ENCODE data around the gene PHLDB2. TPM values are rescaled to one million over a fixed set of nuclear protein-coding genes. Genes with fewer than 3 reads are reported as not detected.
A peak's percentile ranks its signal among the peaks of the same experiment; 100 is the strongest.
"Not testable (repeated sequence)": the region's sequence is repeated elsewhere in the genome, so short reads cannot be mapped to it uniquely, and the experiment has no call there.

PHLDB2 gene
- total RNA-seq: 54.3 TPM

- peaks cover 6 to 36% (median 33%) of the 10 kb centered on the region in 3 donors for H3K27me3 ChIP-seq (ENCODE audit: control insufficient read depth in 3 of 3, insufficient read depth in 3 of 3, low read length in 3 of 3)
- H3K27ac ChIP-seq (ENCODE audit: low read depth, low read length): peak within 1 kb of the TSS; percentile 90
- peak within 1 kb of the TSS; percentile 77 to 83 (median 83) for H3K9ac ChIP-seq (ENCODE audit: low read depth in 1 of 3, low read length in 3 of 3)
- H3K36me3 ChIP-seq (ENCODE audit: control insufficient read depth in 3 of 3, insufficient read depth in 3 of 3, low read length in 3 of 3): no peaks in the 10 kb centered on the region
- peak within 1 kb of the TSS; percentile 64 to 92 (median 82) for H3K4me3 ChIP-seq (ENCODE audit: low read length in 3 of 3)
- H3K4me1 ChIP-seq (ENCODE audit: control insufficient read depth in 3 of 3, insufficient read depth in 3 of 3, low read length in 3 of 3): peaks cover 9 to 20% (median 13%) of the 10 kb centered on the region in 3 donors
- no peaks in the 10 kb centered on the region for H3K9me3 ChIP-seq (ENCODE audit: control insufficient read depth in 3 of 3, low read length in 3 of 3)
Observed at GRCh38 chr3:111859061-111859973, at the start of gene PHLDB2. PHLDB2 (plus strand) TSS chr3:111859265; CDS start chr3:111884078, 24,813 bp downstream.

- no peak overlapping the region for H3K27ac ChIP-seq (ENCODE audit: low read depth, low read length)
- no peak overlapping the region for H3K9ac ChIP-seq (ENCODE audit: low read depth in 1 of 3, low read length in 3 of 3)
Observed at GRCh38 chr3:111810909-111811308, 48.2 kb upstream of the PHLDB2 start.

GRCh38 chr3:111811811-111812210 lies 47.3 kb upstream of the PHLDB2 start:
- Histone ChIP-seq H3K36me3 (ENCODE audit: control insufficient read depth in 3 of 3, insufficient read depth in 3 of 3, low read length in 3 of 3) (no peaks in the 10 kb centered on the region), H3K27ac (ENCODE audit: low read depth, low read length) (no peak overlapping the region), H3K27me3 (ENCODE audit: control insufficient read depth in 3 of 3, insufficient read depth in 3 of 3, low read length in 3 of 3) (no peaks in the 10 kb centered on the region), H3K4me3 (ENCODE audit: low read length in 3 of 3) (no peak overlapping the region), H3K9ac (ENCODE audit: low read depth in 1 of 3, low read length in 3 of 3) (no peak overlapping the region), H3K4me1 (ENCODE audit: control insufficient read depth in 3 of 3, insufficient read depth in 3 of 3, low read length in 3 of 3) (peaks cover 0 to 6% (median 0%) of the 10 kb centered on the region in 3 donors), H3K9me3 (ENCODE audit: control insufficient read depth in 3 of 3, low read length in 3 of 3) (no peaks in the 10 kb centered on the region)

More at GRCh38 chr3:111810909-111811308, 48.2 kb upstream of the PHLDB2 start:
- H3K36me3 ChIP-seq (ENCODE audit: control insufficient read depth in 3 of 3, insufficient read depth in 3 of 3, low read length in 3 of 3): no peaks in the 10 kb centered on the region
- peaks cover 0 to 6% (median 0%) of the 10 kb centered on the region in 3 donors for H3K4me1 ChIP-seq (ENCODE audit: control insufficient read depth in 3 of 3, insufficient read depth in 3 of 3, low read length in 3 of 3)
- no peaks in the 10 kb centered on the region for H3K27me3 ChIP-seq (ENCODE audit: control insufficient read depth in 3 of 3, insufficient read depth in 3 of 3, low read length in 3 of 3)
- H3K9me3 ChIP-seq (ENCODE audit: control insufficient read depth in 3 of 3, low read length in 3 of 3): no peaks in the 10 kb centered on the region
- H3K4me3 ChIP-seq (ENCODE audit: low read length in 3 of 3): no peak overlapping the region

GRCh38 chr3:111812701-111813100 lies 46.4 kb upstream of the PHLDB2 start:
- Histone ChIP-seq H3K9me3 (ENCODE audit: control insufficient read depth in 3 of 3, low read length in 3 of 3) (no peaks in the 10 kb centered on the region), H3K36me3 (ENCODE audit: control insufficient read depth in 3 of 3, insufficient read depth in 3 of 3, low read length in 3 of 3) (no peaks in the 10 kb centered on the region), H3K27me3 (ENCODE audit: control insufficient read depth in 3 of 3, insufficient read depth in 3 of 3, low read length in 3 of 3) (no peaks in the 10 kb centered on the region), H3K4me1 (ENCODE audit: control insufficient read depth in 3 of 3, insufficient read depth in 3 of 3, low read length in 3 of 3) (peaks cover 0 to 6% (median 0%) of the 10 kb centered on the region in 3 donors), H3K4me3 (ENCODE audit: low read length in 3 of 3) (no peak overlapping the region), H3K27ac (ENCODE audit: low read depth, low read length) (no peak overlapping the region), H3K9ac (ENCODE audit: low read depth in 1 of 3, low read length in 3 of 3) (no peak overlapping the region)

- H3K9ac ChIP-seq (ENCODE audit: low read depth in 1 of 3, low read length in 3 of 3): no peak overlapping the region
- no peak overlapping the region for H3K27ac ChIP-seq (ENCODE audit: low read depth, low read length)
Observed at GRCh38 chr3:111813441-111813840, 45.6 kb upstream of the PHLDB2 start.

GRCh38 chr3:111813979-111814378 lies 45.1 kb upstream of the PHLDB2 start:
- H3K4me1 ChIP-seq (ENCODE audit: control insufficient read depth in 3 of 3, insufficient read depth in 3 of 3, low read length in 3 of 3): peaks cover 0 to 4% (median 0%) of the 10 kb centered on the region in 3 donors
- no peaks in the 10 kb centered on the region for H3K27me3 ChIP-seq (ENCODE audit: control insufficient read depth in 3 of 3, insufficient read depth in 3 of 3, low read length in 3 of 3)
- H3K9ac ChIP-seq (ENCODE audit: low read depth in 1 of 3, low read length in 3 of 3): no peak overlapping the region
- no peaks in the 10 kb centered on the region for H3K9me3 ChIP-seq (ENCODE audit: control insufficient read depth in 3 of 3, low read length in 3 of 3)
- no peaks in the 10 kb centered on the region for H3K36me3 ChIP-seq (ENCODE audit: control insufficient read depth in 3 of 3, insufficient read depth in 3 of 3, low read length in 3 of 3)
- H3K27ac ChIP-seq (ENCODE audit: low read depth, low read length): no peak overlapping the region
- H3K4me3 ChIP-seq (ENCODE audit: low read length in 3 of 3): no peak overlapping the region

More at GRCh38 chr3:111813441-111813840, 45.6 kb upstream of the PHLDB2 start:
- Histone ChIP-seq H3K36me3 (ENCODE audit: control insufficient read depth in 3 of 3, insufficient read depth in 3 of 3, low read length in 3 of 3) (no peaks in the 10 kb centered on the region), H3K4me1 (ENCODE audit: control insufficient read depth in 3 of 3, insufficient read depth in 3 of 3, low read length in 3 of 3) (peaks cover 0 to 4% (median 0%) of the 10 kb centered on the region in 3 donors), H3K9me3 (ENCODE audit: control insufficient read depth in 3 of 3, low read length in 3 of 3) (no peaks in the 10 kb centered on the region), H3K4me3 (ENCODE audit: low read length in 3 of 3) (no peak overlapping the region), H3K27me3 (ENCODE audit: control insufficient read depth in 3 of 3, insufficient read depth in 3 of 3, low read length in 3 of 3) (no peaks in the 10 kb centered on the region)

GRCh38 chr3:111816771-111817170 lies 42.3 kb upstream of the PHLDB2 start:
- H3K36me3 ChIP-seq (ENCODE audit: control insufficient read depth in 3 of 3, insufficient read depth in 3 of 3, low read length in 3 of 3); H3K4me1 ChIP-seq (ENCODE audit: control insufficient read depth in 3 of 3, insufficient read depth in 3 of 3, low read length in 3 of 3); H3K4me3 ChIP-seq (ENCODE audit: low read length in 3 of 3): not testable (repeated sequence)

GRCh38 chr3:111819927-111820326 lies 39.1 kb upstream of the PHLDB2 start:
- no peaks in the 10 kb centered on the region for H3K27me3 ChIP-seq (ENCODE audit: control insufficient read depth in 3 of 3, insufficient read depth in 3 of 3, low read length in 3 of 3)
- H3K9me3 ChIP-seq (ENCODE audit: control insufficient read depth in 3 of 3, low read length in 3 of 3): peaks cover 0 to 2% (median 0%) of the 10 kb centered on the region in 3 donors
- H3K27ac ChIP-seq (ENCODE audit: low read depth, low read length): no peak overlapping the region
- no peaks in the 10 kb centered on the region for H3K4me1 ChIP-seq (ENCODE audit: control insufficient read depth in 3 of 3, insufficient read depth in 3 of 3, low read length in 3 of 3)
- no peak overlapping the region for H3K4me3 ChIP-seq (ENCODE audit: low read length in 3 of 3)
- no peak overlapping the region for H3K9ac ChIP-seq (ENCODE audit: low read depth in 1 of 3, low read length in 3 of 3)
- H3K36me3 ChIP-seq (ENCODE audit: control insufficient read depth in 3 of 3, insufficient read depth in 3 of 3, low read length in 3 of 3): no peaks in the 10 kb centered on the region

More at GRCh38 chr3:111816771-111817170, 42.3 kb upstream of the PHLDB2 start:
- not testable (repeated sequence) for H3K27ac ChIP-seq (ENCODE audit: low read depth, low read length); H3K27me3 ChIP-seq (ENCODE audit: control insufficient read depth in 3 of 3, insufficient read depth in 3 of 3, low read length in 3 of 3); H3K9me3 ChIP-seq (ENCODE audit: control insufficient read depth in 3 of 3, low read length in 3 of 3); H3K9ac ChIP-seq (ENCODE audit: low read depth in 1 of 3, low read length in 3 of 3)

- Histone ChIP-seq H3K27me3 (ENCODE audit: control insufficient read depth in 3 of 3, insufficient read depth in 3 of 3, low read length in 3 of 3) (no peaks in the 10 kb centered on the region), H3K9ac (ENCODE audit: low read depth in 1 of 3, low read length in 3 of 3) (no peak overlapping the region), H3K27ac (ENCODE audit: low read depth, low read length) (no peak overlapping the region), H3K9me3 (ENCODE audit: control insufficient read depth in 3 of 3, low read length in 3 of 3) (peaks cover 0 to 2% (median 0%) of the 10 kb centered on the region in 3 donors), H3K4me3 (ENCODE audit: low read length in 3 of 3) (no peak overlapping the region), H3K36me3 (ENCODE audit: control insufficient read depth in 3 of 3, insufficient read depth in 3 of 3, low read length in 3 of 3) (no peaks in the 10 kb centered on the region), H3K4me1 (ENCODE audit: control insufficient read depth in 3 of 3, insufficient read depth in 3 of 3, low read length in 3 of 3) (no peaks in the 10 kb centered on the region)
Observed at GRCh38 chr3:111820651-111821050, 38.4 kb upstream of the PHLDB2 start.

- Histone ChIP-seq H3K4me1 (ENCODE audit: control insufficient read depth in 3 of 3, insufficient read depth in 3 of 3, low read length in 3 of 3) (no peaks in the 10 kb centered on the region), H3K36me3 (ENCODE audit: control insufficient read depth in 3 of 3, insufficient read depth in 3 of 3, low read length in 3 of 3) (no peaks in the 10 kb centered on the region), H3K9ac (ENCODE audit: low read depth in 1 of 3, low read length in 3 of 3) (no peak overlapping the region), H3K4me3 (ENCODE audit: low read length in 3 of 3) (no peak overlapping the region), H3K9me3 (ENCODE audit: control insufficient read depth in 3 of 3, low read length in 3 of 3) (peaks cover 0 to 2% (median 0%) of the 10 kb centered on the region in 3 donors), H3K27ac (ENCODE audit: low read depth, low read length) (no peak overlapping the region), H3K27me3 (ENCODE audit: control insufficient read depth in 3 of 3, insufficient read depth in 3 of 3, low read length in 3 of 3) (no peaks in the 10 kb centered on the region)
Observed at GRCh38 chr3:111821891-111822290, 37.2 kb upstream of the PHLDB2 start.

Measured in skeletal muscle tissue (tissue), 4 donors.